Measurements from ENCODE around the gene CTPS1.

The CTPS1 gene

DNA sequence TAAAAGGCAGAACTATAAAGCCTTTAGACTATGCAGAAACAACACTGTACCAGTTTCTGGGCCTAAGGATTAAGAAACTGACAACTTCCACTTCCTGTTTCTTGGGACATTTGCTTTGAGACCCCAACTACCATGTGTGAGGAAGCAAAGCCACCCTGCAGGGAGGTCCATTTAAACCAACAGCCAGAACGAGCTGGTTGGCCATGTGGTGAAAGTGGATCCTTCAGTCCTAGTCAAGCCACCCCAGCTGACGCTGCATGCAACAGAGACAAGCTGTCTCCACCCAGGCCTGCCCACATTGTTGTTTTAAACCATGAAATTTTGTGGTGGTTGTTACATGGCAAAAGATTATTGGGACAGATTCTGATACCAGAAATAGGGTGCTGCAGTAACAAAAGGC, 73.8 kb downstream of the CTPS1 start:
- ChIA-PET CTCF (no interaction called here), POLR2A (no interaction called here)
- no peak for DNase-seq (ENCODE audit: extremely low spot score)

DNA sequence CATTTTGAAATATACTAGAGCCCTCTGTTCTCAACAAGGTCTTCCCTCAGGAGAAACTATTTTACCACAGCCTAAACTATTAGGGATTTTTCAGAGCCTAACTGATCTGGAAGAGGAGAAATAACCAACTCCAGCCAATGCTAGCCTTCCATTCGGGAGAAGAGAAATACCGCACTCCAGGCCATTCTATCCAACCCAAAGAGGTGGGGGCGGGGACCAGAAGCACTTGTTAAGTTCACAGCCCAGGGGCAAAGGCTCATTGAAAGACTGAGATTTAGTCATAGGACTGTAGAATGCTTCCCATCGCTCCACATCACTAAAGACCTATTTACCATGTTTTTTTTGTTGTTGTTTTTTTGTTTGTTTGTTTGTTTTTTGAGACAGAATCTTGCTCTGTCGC, 77.4 kb downstream of the CTPS1 start:
- no peak for DNase-seq (ENCODE audit: extremely low spot score)
- ChIA-PET CTCF (no interaction called here), POLR2A (no interaction called here)
- TF ChIP-seq, protein P1, sequence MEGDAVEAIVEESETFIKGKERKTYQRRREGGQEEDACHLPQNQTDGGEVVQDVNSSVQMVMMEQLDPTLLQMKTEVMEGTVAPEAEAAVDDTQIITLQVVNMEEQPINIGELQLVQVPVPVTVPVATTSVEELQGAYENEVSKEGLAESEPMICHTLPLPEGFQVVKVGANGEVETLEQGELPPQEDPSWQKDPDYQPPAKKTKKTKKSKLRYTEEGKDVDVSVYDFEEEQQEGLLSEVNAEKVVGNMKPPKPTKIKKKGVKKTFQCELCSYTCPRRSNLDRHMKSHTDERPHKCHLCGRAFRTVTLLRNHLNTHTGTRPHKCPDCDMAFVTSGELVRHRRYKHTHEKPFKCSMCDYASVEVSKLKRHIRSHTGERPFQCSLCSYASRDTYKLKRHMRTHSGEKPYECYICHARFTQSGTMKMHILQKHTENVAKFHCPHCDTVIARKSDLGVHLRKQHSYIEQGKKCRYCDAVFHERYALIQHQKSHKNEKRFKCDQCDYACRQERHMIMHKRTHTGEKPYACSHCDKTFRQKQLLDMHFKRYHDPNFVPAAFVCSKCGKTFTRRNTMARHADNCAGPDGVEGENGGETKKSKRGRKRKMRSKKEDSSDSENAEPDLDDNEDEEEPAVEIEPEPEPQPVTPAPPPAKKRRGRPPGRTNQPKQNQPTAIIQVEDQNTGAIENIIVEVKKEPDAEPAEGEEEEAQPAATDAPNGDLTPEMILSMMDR (IDR thresholded peaks at IDR 0.05; ENCODE audit: control extremely low read depth, extremely low read depth, low read depth, missing control alignments): no peak

More for the DNA sequence above, 73.8 kb downstream of the CTPS1 start:
- TF ChIP-seq, protein P1 (IDR thresholded peaks at IDR 0.05; ENCODE audit: control extremely low read depth, extremely low read depth, low read depth, missing control alignments): no peak

Data from GM10248 (cell line).